ENCODE results near the gene TRPM8. TPM values are rescaled to one million over a fixed set of nuclear protein-coding genes. Genes with fewer than 3 reads are reported as not detected.

TRPM8 gene
- polyA plus RNA-seq, 2 of the 4 experiments (the other 2 are of a cell fraction), result 0.25 to 0.97 TPM

- DNase-seq (ENCODE audit: low read depth in 1 of 2, low spot score in 1 of 2) (no peak), ATAC-seq (peak in 1 of 2 experiments; percentile 22; a peak in 1 of 6 replicates), FAIRE-seq (no peak)
- Histone ChIP-seq H3K4me3 (no peak overlapping the region), H3K4me2 (no peak overlapping the region), H3K27ac (no peak overlapping the region), H3K9me3 (no peaks in the 10 kb centered on the region), H3K4me1 (peaks cover 10% of the 10 kb centered on the region)
- no peak for TF ChIP-seq POLR2AphosphoS2 (conservative IDR thresholded peaks at IDR 0.05; ENCODE audit: low read length)
- no peak for TF ChIP-seq EHMT2 (IDR thresholded peaks at IDR 0.05; ENCODE audit: low read depth)
- TF ChIP-seq BHLHE40 (IDR thresholded peaks at IDR 0.05; ENCODE audit: low read depth, low read length), result no peak
- no peak for TF ChIP-seq TP53 (CRISPR knock-in tag; IDR thresholded peaks at IDR 0.05)
- CTCF ChIA-PET, result interaction anchor here (2.7 kb wide), 1 partner anchor 11 kb away, joined by 18 read pairs; no protein-coding TSS in a partner anchor
- POLR2A ChIA-PET, result no interaction called here
- 80% methylated on average over 7 of the region's 7 CpGs for WGBS (ENCODE audit: missing lambda C conversion rate)
Measured at GRCh38 chr2:233925402-233925801, 8.2 kb downstream of the TRPM8 start.

DNA sequence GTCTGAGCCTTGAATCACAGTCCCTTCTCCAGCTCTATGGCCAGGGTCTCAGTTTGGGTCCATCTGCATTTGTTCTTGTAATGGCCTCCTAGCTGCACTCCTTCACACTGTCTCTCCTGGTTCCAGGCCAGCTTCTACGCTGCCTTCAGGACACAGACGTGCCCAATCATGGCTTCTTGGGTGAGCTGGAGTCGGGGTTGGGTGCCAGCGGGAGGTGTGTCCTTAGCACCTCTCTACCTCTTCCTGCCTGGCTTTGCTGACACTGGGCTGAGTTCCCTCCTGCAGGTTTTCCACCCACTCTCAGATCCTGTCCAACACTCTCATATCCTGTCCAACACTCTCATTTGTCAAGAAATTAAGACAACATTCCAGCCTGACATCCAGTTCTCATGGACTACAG, 9.6 kb downstream of the TRPM8 start:
- WGBS (ENCODE audit: missing lambda C conversion rate), result 91% methylated on average over 4 of the region's 4 CpGs
- no peak overlapping the region for H3K4me2 ChIP-seq
- no peak for TF ChIP-seq ATOH8 (CRISPR knock-in tag; IDR thresholded peaks at IDR 0.05; ENCODE audit: low read depth)
- no peak for TF ChIP-seq EHF (CRISPR knock-in tag; IDR thresholded peaks at IDR 0.05)
- TF ChIP-seq NPAS2 (CRISPR knock-in tag; IDR thresholded peaks at IDR 0.05; ENCODE audit: borderline replicate concordance), result no peak
- TF ChIP-seq HOXB5 (CRISPR knock-in tag; IDR thresholded peaks at IDR 0.05), result no peak
- TF ChIP-seq ZFP36 (IDR thresholded peaks at IDR 0.05; ENCODE audit: borderline replicate concordance, partially characterized antibody), result no peak
- FAIRE-seq, result no peak
- POLR2A ChIA-PET, result no interaction called here
- CTCF ChIA-PET, result interaction anchor here (1.0 to 2.7 kb wide), 4 partner anchors 11 to 576 kb away, joined by 3 to 18 read pairs (median 4); no protein-coding TSS in a partner anchor
- peaks cover 10% of the 10 kb centered on the region for H3K4me1 ChIP-seq
- DNase-seq (ENCODE audit: low read depth in 1 of 2, low spot score in 1 of 2), result no peak
- ATAC-seq, result no peak
- no peak overlapping the region for H3K27ac ChIP-seq
- no peak overlapping the region for H3K4me3 ChIP-seq
- no peaks in the 10 kb centered on the region for H3K9me3 ChIP-seq

- ChIA-PET POLR2A (interaction anchor here (1.3 kb wide), 1 partner anchor 71 kb away, joined by 3 read pairs; no protein-coding TSS in a partner anchor), CTCF (interaction anchor here (0.6 to 1.7 kb wide), 9 partner anchors 8 to 1329 kb away, joined by 3 to 7 read pairs (median 4); partner anchors contain the start of gene TRPM8)
- peak; percentile 16 to 55 for DNase-seq (ENCODE audit: low read depth in 1 of 2, low spot score in 1 of 2)
- peak overlapping the region in 1 of 2 experiments; percentile 74; a peak in 4 of 6 replicates for H3K27ac ChIP-seq
- FAIRE-seq, result no peak
- no peaks in the 10 kb centered on the region for H3K9me3 ChIP-seq
- peak; percentile 44 to 72; a peak in 3 of 6 replicates for ATAC-seq
- H3K4me3 ChIP-seq, result no peak overlapping the region
- H3K4me2 ChIP-seq, result no peak overlapping the region
- 42% methylated on average over 7 of the region's 7 CpGs for WGBS (ENCODE audit: missing lambda C conversion rate)
- TF ChIP-seq, protein P1, sequence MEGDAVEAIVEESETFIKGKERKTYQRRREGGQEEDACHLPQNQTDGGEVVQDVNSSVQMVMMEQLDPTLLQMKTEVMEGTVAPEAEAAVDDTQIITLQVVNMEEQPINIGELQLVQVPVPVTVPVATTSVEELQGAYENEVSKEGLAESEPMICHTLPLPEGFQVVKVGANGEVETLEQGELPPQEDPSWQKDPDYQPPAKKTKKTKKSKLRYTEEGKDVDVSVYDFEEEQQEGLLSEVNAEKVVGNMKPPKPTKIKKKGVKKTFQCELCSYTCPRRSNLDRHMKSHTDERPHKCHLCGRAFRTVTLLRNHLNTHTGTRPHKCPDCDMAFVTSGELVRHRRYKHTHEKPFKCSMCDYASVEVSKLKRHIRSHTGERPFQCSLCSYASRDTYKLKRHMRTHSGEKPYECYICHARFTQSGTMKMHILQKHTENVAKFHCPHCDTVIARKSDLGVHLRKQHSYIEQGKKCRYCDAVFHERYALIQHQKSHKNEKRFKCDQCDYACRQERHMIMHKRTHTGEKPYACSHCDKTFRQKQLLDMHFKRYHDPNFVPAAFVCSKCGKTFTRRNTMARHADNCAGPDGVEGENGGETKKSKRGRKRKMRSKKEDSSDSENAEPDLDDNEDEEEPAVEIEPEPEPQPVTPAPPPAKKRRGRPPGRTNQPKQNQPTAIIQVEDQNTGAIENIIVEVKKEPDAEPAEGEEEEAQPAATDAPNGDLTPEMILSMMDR (IDR thresholded peaks at IDR 0.05), result peak; percentile 75
- TF ChIP-seq, protein P2, sequence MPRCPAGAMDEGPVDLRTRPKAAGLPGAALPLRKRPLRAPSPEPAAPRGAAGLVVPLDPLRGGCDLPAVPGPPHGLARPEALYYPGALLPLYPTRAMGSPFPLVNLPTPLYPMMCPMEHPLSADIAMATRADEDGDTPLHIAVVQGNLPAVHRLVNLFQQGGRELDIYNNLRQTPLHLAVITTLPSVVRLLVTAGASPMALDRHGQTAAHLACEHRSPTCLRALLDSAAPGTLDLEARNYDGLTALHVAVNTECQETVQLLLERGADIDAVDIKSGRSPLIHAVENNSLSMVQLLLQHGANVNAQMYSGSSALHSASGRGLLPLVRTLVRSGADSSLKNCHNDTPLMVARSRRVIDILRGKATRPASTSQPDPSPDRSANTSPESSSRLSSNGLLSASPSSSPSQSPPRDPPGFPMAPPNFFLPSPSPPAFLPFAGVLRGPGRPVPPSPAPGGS (IDR thresholded peaks at IDR 0.05), result no peak
- TF ChIP-seq, protein P3, sequence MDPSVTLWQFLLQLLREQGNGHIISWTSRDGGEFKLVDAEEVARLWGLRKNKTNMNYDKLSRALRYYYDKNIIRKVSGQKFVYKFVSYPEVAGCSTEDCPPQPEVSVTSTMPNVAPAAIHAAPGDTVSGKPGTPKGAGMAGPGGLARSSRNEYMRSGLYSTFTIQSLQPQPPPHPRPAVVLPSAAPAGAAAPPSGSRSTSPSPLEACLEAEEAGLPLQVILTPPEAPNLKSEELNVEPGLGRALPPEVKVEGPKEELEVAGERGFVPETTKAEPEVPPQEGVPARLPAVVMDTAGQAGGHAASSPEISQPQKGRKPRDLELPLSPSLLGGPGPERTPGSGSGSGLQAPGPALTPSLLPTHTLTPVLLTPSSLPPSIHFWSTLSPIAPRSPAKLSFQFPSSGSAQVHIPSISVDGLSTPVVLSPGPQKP (IDR thresholded peaks at IDR 0.05; ENCODE audit: low read depth, low read length), result no peak
- peak; percentile 61 to 66; a peak in 4 of 5 replicates for TF ChIP-seq RAD21 (conservative IDR thresholded peaks at IDR 0.05 in 1 of 2, IDR thresholded peaks at IDR 0.05 in 1 of 2)
- TF ChIP-seq SMC3 (IDR thresholded peaks at IDR 0.05), result peak; percentile 49; the same call in 2 of the 3 replicates
- H3K4me1 ChIP-seq, result peaks cover 10% of the 10 kb centered on the region
Measured at GRCh38 chr2:233928594-233929351, 11.6 kb downstream of the TRPM8 start.
